ENCODE measurements around the gene ZNF438. TPM values are rescaled to one million over a fixed set of nuclear protein-coding genes. Genes with fewer than 3 reads are reported as not detected.

The ZNF438 gene
- total RNA-seq, 1 donor from 2014 or later: 1.7 TPM

- H3K4me3 ChIP-seq: no peak overlapping the region
- H3K27me3 ChIP-seq: no peaks in the 10 kb centered on the region
- intact Hi-C loops (cut with DNase I): no loop called here
- no peak for TF ChIP-seq CTCF (IDR thresholded peaks at IDR 0.05)
- peaks cover 0 to 24% of the 10 kb centered on the region in 2 donors for H3K4me1 ChIP-seq
- H3K36me3 ChIP-seq: no peaks in the 10 kb centered on the region
- H3K9me3 ChIP-seq: no peaks in the 10 kb centered on the region
- H3K27ac ChIP-seq: peak overlapping the region; percentile 73
- no peak for DNase-seq (ENCODE audit: low spot score in 2 of 2)
Observed at GRCh38 chr10:31017534-31018355, 13.9 kb downstream of the ZNF438 start.

- Histone ChIP-seq H3K27me3 (no peaks in the 10 kb centered on the region), H3K27ac (no peak overlapping the region), H3K4me3 (no peak overlapping the region), H3K9me3 (no peaks in the 10 kb centered on the region), H3K4me1 (peaks cover 0 to 13% of the 10 kb centered on the region in 2 donors), H3K36me3 (no peaks in the 10 kb centered on the region)
- intact Hi-C loops (cut with DNase I): loop anchor here (5.0 kb wide), 1 partner anchor 37 kb away; no protein-coding TSS in a partner anchor
- no peak for DNase-seq (ENCODE audit: low spot score in 2 of 2)
- TF ChIP-seq CTCF (IDR thresholded peaks at IDR 0.05): no peak
Observed at GRCh38 chr10:31014161-31014875, 17.3 kb downstream of the ZNF438 start.

- no peak for TF ChIP-seq CTCF (IDR thresholded peaks at IDR 0.05)
- DNase-seq (ENCODE audit: low spot score in 2 of 2): no peak
- H3K36me3 ChIP-seq: no peaks in the 10 kb centered on the region
- no peak overlapping the region for H3K27ac ChIP-seq
- H3K4me1 ChIP-seq: peaks cover 0 to 7% of the 10 kb centered on the region in 2 donors
- H3K4me3 ChIP-seq: no peak overlapping the region
- intact Hi-C loops (cut with DNase I): loop anchor here (5.0 kb wide), 1 partner anchor 36 kb away; no protein-coding TSS in a partner anchor
- no peaks in the 10 kb centered on the region for H3K27me3 ChIP-seq
- H3K9me3 ChIP-seq: no peaks in the 10 kb centered on the region
Observed at GRCh38 chr10:31013331-31013730, 18.3 kb downstream of the ZNF438 start.

GRCh38 chr10:31011665-31012022, 20.0 kb downstream of the ZNF438 start:
- TF ChIP-seq CTCF (IDR thresholded peaks at IDR 0.05): no peak
- intact Hi-C loops (cut with DNase I): loop anchor here (5.0 kb wide), 1 partner anchor 34 kb away; no protein-coding TSS in a partner anchor
- Histone ChIP-seq H3K4me3 (no peak overlapping the region), H3K36me3 (no peaks in the 10 kb centered on the region), H3K4me1 (peaks cover 0 to 16% of the 10 kb centered on the region in 2 donors), H3K27me3 (no peaks in the 10 kb centered on the region), H3K27ac (peak overlapping the region; percentile 31 to 44), H3K9me3 (no peaks in the 10 kb centered on the region)
- no peak for DNase-seq (ENCODE audit: low spot score in 2 of 2)

GRCh38 chr10:31011017-31011664, 20.5 kb downstream of the ZNF438 start:
- DNase-seq (ENCODE audit: low spot score in 2 of 2): no peak
- TF ChIP-seq CTCF (IDR thresholded peaks at IDR 0.05): no peak
- no peaks in the 10 kb centered on the region for H3K36me3 ChIP-seq
- peaks cover 0 to 16% of the 10 kb centered on the region in 2 donors for H3K4me1 ChIP-seq
- H3K27ac ChIP-seq: peak overlapping the region; percentile 31 to 44
- H3K4me3 ChIP-seq: no peak overlapping the region
- no peaks in the 10 kb centered on the region for H3K9me3 ChIP-seq
- H3K27me3 ChIP-seq: no peaks in the 10 kb centered on the region
- intact Hi-C loops (cut with DNase I): loop anchor here (5.0 kb wide), 1 partner anchor 34 kb away; no protein-coding TSS in a partner anchor

Data from ascending aorta (tissue), 2 donors.